RWPE1 (cell line): ENCODE results near the gene TMEM108.

Experiments
- CTCF ChIA-PET: fragments of 350-600 bp; sonication (Branson Sonifier 250); formaldehyde crosslinking; extraction: SDS; loops from one replicate; lab custom pipeline; 2021; lab: Yijun Ruan, JAX
- POLR2A ChIA-PET: fragments of 400-600 bp; formaldehyde crosslinking; extraction: SDS; loops from one replicate; lab custom pipeline; 2020; ENCODE audit warnings: antibody characterized with exemption; ENCODE audit not compliant: low non-redundant PET; lab: Yijun Ruan, JAX
- DNase-seq: peaks from one replicate; pipeline ENCODE4 v3.0.0; 2012; ENCODE audit warnings: low spot score
- H3K27ac ChIP-seq: fragments of 450-650 bp; 2 replicates; pipeline ENCODE4 v1.5.1; 2017
- TF ChIP-seq, protein P1 (sequence below): fragments of 450-650 bp; conservative IDR thresholded peaks from 2 replicates; pipeline ENCODE4 v1.5.1; 2017; ENCODE audit warnings: low read depth, mild to moderate bottlenecking

TMEM108 gene

GRCh38 chr3:133065193-133065961 lies 27.2 kb downstream of the TMEM108 start:
- H3K27ac ChIP-seq, result no peak overlapping the region
- TF ChIP-seq, protein P1, sequence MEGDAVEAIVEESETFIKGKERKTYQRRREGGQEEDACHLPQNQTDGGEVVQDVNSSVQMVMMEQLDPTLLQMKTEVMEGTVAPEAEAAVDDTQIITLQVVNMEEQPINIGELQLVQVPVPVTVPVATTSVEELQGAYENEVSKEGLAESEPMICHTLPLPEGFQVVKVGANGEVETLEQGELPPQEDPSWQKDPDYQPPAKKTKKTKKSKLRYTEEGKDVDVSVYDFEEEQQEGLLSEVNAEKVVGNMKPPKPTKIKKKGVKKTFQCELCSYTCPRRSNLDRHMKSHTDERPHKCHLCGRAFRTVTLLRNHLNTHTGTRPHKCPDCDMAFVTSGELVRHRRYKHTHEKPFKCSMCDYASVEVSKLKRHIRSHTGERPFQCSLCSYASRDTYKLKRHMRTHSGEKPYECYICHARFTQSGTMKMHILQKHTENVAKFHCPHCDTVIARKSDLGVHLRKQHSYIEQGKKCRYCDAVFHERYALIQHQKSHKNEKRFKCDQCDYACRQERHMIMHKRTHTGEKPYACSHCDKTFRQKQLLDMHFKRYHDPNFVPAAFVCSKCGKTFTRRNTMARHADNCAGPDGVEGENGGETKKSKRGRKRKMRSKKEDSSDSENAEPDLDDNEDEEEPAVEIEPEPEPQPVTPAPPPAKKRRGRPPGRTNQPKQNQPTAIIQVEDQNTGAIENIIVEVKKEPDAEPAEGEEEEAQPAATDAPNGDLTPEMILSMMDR, result no peak
- POLR2A ChIA-PET, result no interaction called here
- CTCF ChIA-PET, result interaction anchor here (0.6 kb wide), 2 partner anchors 22 to 340 kb away, joined by 3 to 4 read pairs; no protein-coding TSS in a partner anchor
- DNase-seq, result no peak

DNA sequence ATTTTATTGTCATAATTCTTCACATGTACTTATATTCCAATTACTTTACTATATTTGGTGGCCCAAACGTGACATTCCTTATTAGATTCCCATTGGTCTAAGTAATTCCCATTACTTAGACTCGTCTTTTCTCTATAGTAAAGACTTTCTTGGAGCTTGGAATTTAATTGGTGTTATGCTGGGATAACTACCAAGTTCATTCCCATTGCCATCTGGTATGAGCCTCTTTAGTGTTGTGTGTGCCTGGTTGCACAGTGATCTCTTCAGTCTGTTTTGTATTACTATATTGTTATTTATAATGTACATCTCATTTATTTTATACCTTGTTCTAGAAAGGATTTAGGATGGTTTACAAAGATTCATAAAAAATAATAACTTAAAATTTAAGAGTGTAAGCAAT lies 27.8 kb downstream of the TMEM108 start:
- TF ChIP-seq, protein P1, result no peak
- ChIA-PET POLR2A (no interaction called here), CTCF (interaction anchor here (0.6 kb wide), 1 partner anchor 298 kb away, joined by 3 read pairs; no protein-coding TSS in a partner anchor)
- DNase-seq, result no peak
- no peak overlapping the region for H3K27ac ChIP-seq

DNA sequence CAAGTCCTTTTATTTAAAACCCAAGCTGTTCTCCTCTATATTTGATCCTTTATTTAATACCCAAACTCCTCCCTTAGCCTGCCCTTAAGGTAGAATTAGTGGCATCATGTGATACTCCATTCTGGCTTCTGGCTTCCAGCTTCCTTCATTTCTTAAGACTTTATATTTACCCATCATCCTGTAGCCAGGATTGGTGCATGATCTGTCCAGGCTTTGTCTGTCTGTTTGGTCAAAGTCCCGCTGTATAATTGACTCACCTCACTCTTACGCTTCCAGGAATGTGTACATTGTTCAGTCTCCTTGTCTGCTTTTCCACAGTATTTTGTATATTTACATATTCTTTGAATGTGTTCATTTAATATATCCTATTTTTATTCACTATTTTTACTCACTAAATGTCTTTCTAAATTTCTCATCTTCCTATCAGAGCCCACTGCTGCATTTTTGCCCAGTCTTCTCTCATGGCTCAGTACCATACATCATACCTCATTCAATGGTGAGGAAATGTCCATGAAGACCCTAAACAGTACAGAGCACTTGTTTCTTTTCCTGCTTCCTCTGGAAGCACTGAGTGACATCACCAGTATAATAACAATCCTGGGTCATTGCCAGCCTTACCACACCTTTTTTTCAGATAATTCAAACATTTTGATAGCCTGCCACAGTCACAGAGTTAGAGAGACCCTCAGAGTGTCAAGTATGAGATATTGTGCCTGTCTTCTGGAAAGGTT lies 31.5 kb downstream of the TMEM108 start:
- POLR2A ChIA-PET, result no interaction called here
- CTCF ChIA-PET, result no interaction called here
- no peak for DNase-seq
- H3K27ac ChIP-seq, result no peak overlapping the region
- TF ChIP-seq, protein P1, result no peak

GRCh38 chr3:133074977-133075376 lies 36.8 kb downstream of the TMEM108 start:
- POLR2A ChIA-PET, result no interaction called here
- DNase-seq, result no peak
- TF ChIP-seq, protein P1, result no peak
- H3K27ac ChIP-seq, result no peak overlapping the region
- CTCF ChIA-PET, result interaction anchor here (0.6 kb wide), 2 partner anchors 126 to 191 kb away, joined by 3 read pairs; no protein-coding TSS in a partner anchor

DNA sequence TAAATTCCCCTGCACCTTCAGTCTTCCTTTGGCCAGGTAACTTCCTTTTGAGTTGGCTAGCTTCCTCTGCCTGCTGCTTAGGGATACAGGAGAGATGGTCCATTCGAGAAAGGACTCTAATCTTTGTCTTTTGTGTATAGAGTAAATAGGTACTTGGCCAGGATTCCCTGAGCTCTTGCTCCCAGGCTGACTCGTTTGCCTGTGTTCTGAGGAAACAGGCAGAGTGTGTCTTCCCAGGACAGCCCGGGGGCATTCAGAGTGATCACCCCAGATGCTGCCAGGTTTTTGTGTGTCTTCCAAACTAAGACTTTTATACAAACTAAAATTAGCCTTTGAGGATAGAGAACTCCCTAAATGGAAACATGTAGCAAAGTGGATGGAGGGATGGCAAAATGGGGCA lies 39.5 kb downstream of the TMEM108 start:
- no peak overlapping the region for H3K27ac ChIP-seq
- no peak for DNase-seq
- CTCF ChIA-PET, result no interaction called here
- TF ChIP-seq, protein P1, result no peak
- POLR2A ChIA-PET, result no interaction called here

- H3K27ac ChIP-seq, result no peak overlapping the region
- POLR2A ChIA-PET, result no interaction called here
- TF ChIP-seq, protein P1, result no peak
- CTCF ChIA-PET, result interaction anchor here (0.6 kb wide), 1 partner anchor 142 kb away, joined by 4 read pairs; no protein-coding TSS in a partner anchor
- no peak for DNase-seq
Observed at GRCh38 chr3:133079621-133080020, 41.4 kb downstream of the TMEM108 start.
